Jurkat, Clone E6-1 (cell line): ENCODE data around the gene SHROOM2.
A peak's percentile ranks its signal among the peaks of the same experiment; 100 is the strongest.

Experiments used
- DNase-seq: peaks from one replicate; pipeline ENCODE4 v3.0.0-alpha.2; 2011; ENCODE audit warnings: low read depth, low spot score
- H3K4me3 ChIP-seq: 2 replicates; pipeline ENCODE4 v1.5.1; 2011; ENCODE audit warnings: mild to moderate bottlenecking, low read length, control low read depth, moderate library complexity

The SHROOM2 gene

GRCh38 chrX:9913146-9913433, 126.9 kb downstream of the SHROOM2 start:
- DNase-seq = no peak
- H3K4me3 ChIP-seq = no peak overlapping the region

- no peak for DNase-seq
- H3K4me3 ChIP-seq = no peak overlapping the region
These were observed 131.6 kb downstream of the SHROOM2 start for GRCh38 chrX:9917861-9918260.

GRCh38 chrX:9919632-9920172, 133.5 kb downstream of the SHROOM2 start:
- DNase-seq = no peak
- H3K4me3 ChIP-seq = no peak overlapping the region

GRCh38 chrX:9921407-9921806, 135.2 kb downstream of the SHROOM2 start:
- no peak for DNase-seq
- no peak overlapping the region for H3K4me3 ChIP-seq

GRCh38 chrX:9923357-9923756, 137.1 kb downstream of the SHROOM2 start:
- no peak for DNase-seq
- H3K4me3 ChIP-seq = no peak overlapping the region

- H3K4me3 ChIP-seq = no peak overlapping the region
- no peak for DNase-seq
These were observed 139.8 kb downstream of the SHROOM2 start for GRCh38 chrX:9926002-9926401.

GRCh38 chrX:9927698-9928482, 141.7 kb downstream of the SHROOM2 start:
- no peak overlapping the region for H3K4me3 ChIP-seq
- no peak for DNase-seq

GRCh38 chrX:9935436-9935835, 149.2 kb downstream of the SHROOM2 start:
- no peak overlapping the region for H3K4me3 ChIP-seq
- DNase-seq = no peak

GRCh38 chrX:9937761-9938160, 151.5 kb downstream of the SHROOM2 start:
- H3K4me3 ChIP-seq = no peak overlapping the region
- DNase-seq = no peak

GRCh38 chrX:9938516-9938915, 152.3 kb downstream of the SHROOM2 start:
- no peak for DNase-seq
- H3K4me3 ChIP-seq = no peak overlapping the region

GRCh38 chrX:9940421-9940820, 154.2 kb downstream of the SHROOM2 start:
- H3K4me3 ChIP-seq = no peak overlapping the region
- no peak for DNase-seq

- peak; percentile 79 for DNase-seq
- H3K4me3 ChIP-seq = no peak overlapping the region
These were observed 155.9 kb downstream of the SHROOM2 start for GRCh38 chrX:9942086-9942485.

GRCh38 chrX:9943420-9943819, 157.2 kb downstream of the SHROOM2 start:
- H3K4me3 ChIP-seq = no peak overlapping the region
- peak; percentile 29 for DNase-seq

- DNase-seq = no peak
- H3K4me3 ChIP-seq = no peak overlapping the region
These were observed 161.0 kb downstream of the SHROOM2 start for GRCh38 chrX:9947131-9947794.

GRCh38 chrX:9948406-9948805, 162.2 kb downstream of the SHROOM2 start:
- H3K4me3 ChIP-seq = no peak overlapping the region
- no peak for DNase-seq

GRCh38 chrX:9952300-9952699, 166.1 kb downstream of the SHROOM2 start:
- no peak overlapping the region for H3K4me3 ChIP-seq
- no peak for DNase-seq

GRCh38 chrX:9953396-9953795, 167.2 kb downstream of the SHROOM2 start:
- no peak for DNase-seq
- H3K4me3 ChIP-seq = no peak overlapping the region

- no peak overlapping the region for H3K4me3 ChIP-seq
- no peak for DNase-seq
These were observed 169.3 kb downstream of the SHROOM2 start for GRCh38 chrX:9955506-9955905.

GRCh38 chrX:9957743-9958142, 171.5 kb downstream of the SHROOM2 start:
- DNase-seq = no peak
- H3K4me3 ChIP-seq = no peak overlapping the region

GRCh38 chrX:9958183-9958582, 172.0 kb downstream of the SHROOM2 start:
- H3K4me3 ChIP-seq = no peak overlapping the region
- no peak for DNase-seq

GRCh38 chrX:9961750-9962149, 175.5 kb downstream of the SHROOM2 start:
- no peak for DNase-seq
- H3K4me3 ChIP-seq = no peak overlapping the region
